ENCODE data around the gene ING4.

Gene ING4

GRCh38 chr12:6635856-6636531 is 26.9 kb downstream of the ING4 start, which contains the start of gene LPAR5:
TSS of gene LPAR5 (minus strand) at chr12:6635959. CDS start at chr12:6621248, 14,711 bp downstream.
- DNase-seq (ENCODE audit: low read depth) = no peak

- peak; percentile 48 for DNase-seq (ENCODE audit: low read depth)
Observed at GRCh38 chr12:6635375-6635855, 27.5 kb downstream of the ING4 start.

GRCh38 chr12:6632026-6632983 is 30.6 kb downstream of the ING4 start:
- peak; percentile 48 for DNase-seq (ENCODE audit: low read depth)

- DNase-seq (ENCODE audit: low read depth) = no peak
Observed at GRCh38 chr12:6631549-6631961, 31.4 kb downstream of the ING4 start.

- DNase-seq (ENCODE audit: low read depth) = no peak
Observed at GRCh38 chr12:6630736-6631135, 32.2 kb downstream of the ING4 start.

GRCh38 chr12:6627616-6628015 is 35.3 kb downstream of the ING4 start:
- no peak for DNase-seq (ENCODE audit: low read depth)

- no peak for DNase-seq (ENCODE audit: low read depth)
Observed at GRCh38 chr12:6626654-6627283, 36.1 kb downstream of the ING4 start.

GRCh38 chr12:6620885-6621274 is 42.0 kb downstream of the ING4 start:
- no peak for DNase-seq (ENCODE audit: low read depth)

- DNase-seq (ENCODE audit: low read depth) = no peak
Observed at GRCh38 chr12:6620137-6620884, 42.6 kb downstream of the ING4 start.

- DNase-seq (ENCODE audit: low read depth) = no peak
Observed at GRCh38 chr12:6618483-6619225, 44.3 kb downstream of the ING4 start.

GRCh38 chr12:6615802-6616201 is 47.1 kb downstream of the ING4 start:
- DNase-seq (ENCODE audit: low read depth) = no peak

GRCh38 chr12:6614513-6615172 is 48.3 kb downstream of the ING4 start:
- no peak for DNase-seq (ENCODE audit: low read depth)

GRCh38 chr12:6613776-6614512 is 49.0 kb downstream of the ING4 start:
- no peak for DNase-seq (ENCODE audit: low read depth)

- DNase-seq (ENCODE audit: low read depth) = no peak
Observed at GRCh38 chr12:6613015-6613775, 49.7 kb downstream of the ING4 start.

- DNase-seq (ENCODE audit: low read depth) = no peak
Observed at GRCh38 chr12:6612652-6613014, 50.3 kb downstream of the ING4 start.

- DNase-seq (ENCODE audit: low read depth) = no peak
Observed at GRCh38 chr12:6612247-6612646, 50.7 kb downstream of the ING4 start.

- no peak for DNase-seq (ENCODE audit: low read depth)
Observed at GRCh38 chr12:6608592-6609281, 54.2 kb downstream of the ING4 start.

All from activated T-cell treated with anti-CD3 and anti-CD28 coated beads for 1 hour (primary cell).